IPS DF 4.7 (cell line): ENCODE data around the gene GOSR2.

Experiments used
- DNase-seq: peaks from one replicate; pipeline ENCODE4 v3.0.0-alpha.2; 2013; ENCODE audit warnings: low spot score; ENCODE audit errors: extremely low read depth

Gene GOSR2

GRCh38 chr17:46922804-46923635 is at the start of gene GOSR2:
GOSR2 (plus strand) TSS chr17:46923160; CDS start chr17:46923193, 33 bp downstream.
- no peak for DNase-seq

GRCh38 chr17:46873941-46874645 is 48.9 kb upstream of the GOSR2 start:
- DNase-seq, result no peak

GRCh38 chr17:46874906-46875305 is 48.1 kb upstream of the GOSR2 start:
- DNase-seq, result no peak

GRCh38 chr17:46875849-46876352 is 47.1 kb upstream of the GOSR2 start:
- no peak for DNase-seq

GRCh38 chr17:46876353-46876887 is 46.5 kb upstream of the GOSR2 start:
- no peak for DNase-seq

GRCh38 chr17:46876926-46877325 is 46.0 kb upstream of the GOSR2 start:
- DNase-seq, result no peak

DNA sequence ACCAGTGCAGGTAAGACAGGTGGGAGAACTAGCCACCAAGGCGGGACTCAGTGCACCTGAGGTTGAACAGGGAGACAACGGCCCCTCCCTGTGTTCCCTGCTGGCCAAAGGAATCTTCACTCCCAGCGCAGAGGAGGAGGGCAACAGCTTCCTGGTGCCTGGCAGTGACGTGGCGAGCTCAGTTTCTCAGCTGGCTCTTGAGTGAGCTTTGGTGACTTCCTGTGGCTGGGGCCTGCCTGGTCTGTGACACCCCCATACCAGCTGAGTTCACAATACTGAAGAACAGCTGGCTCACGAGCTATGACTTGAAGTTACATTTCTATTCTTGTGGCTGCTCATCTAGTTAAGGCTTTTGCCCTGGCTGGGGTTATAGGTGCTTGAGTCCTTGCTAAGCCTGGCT is 45.5 kb upstream of the GOSR2 start:
- no peak for DNase-seq

GRCh38 chr17:46878055-46878454 is 44.9 kb upstream of the GOSR2 start:
- no peak for DNase-seq

DNA sequence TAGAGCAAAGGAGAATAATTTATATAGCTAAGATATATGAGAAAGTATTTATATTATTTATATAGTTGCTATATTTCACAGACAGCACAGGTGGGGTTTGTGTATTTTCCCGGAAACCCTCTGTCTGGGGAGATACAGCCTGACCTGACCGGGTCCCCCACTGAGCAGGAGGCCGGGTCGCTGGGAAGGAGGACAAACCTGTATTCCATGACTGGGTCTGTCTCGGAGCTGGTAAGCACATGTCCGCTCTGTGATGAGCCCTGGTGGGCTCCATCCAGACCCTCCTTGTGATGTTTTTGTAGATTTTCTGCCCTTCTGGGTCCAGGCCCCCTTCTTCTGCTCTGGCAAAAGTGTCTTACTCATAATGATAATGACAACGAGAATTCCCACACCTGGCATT is 43.9 kb upstream of the GOSR2 start:
- no peak for DNase-seq

DNA sequence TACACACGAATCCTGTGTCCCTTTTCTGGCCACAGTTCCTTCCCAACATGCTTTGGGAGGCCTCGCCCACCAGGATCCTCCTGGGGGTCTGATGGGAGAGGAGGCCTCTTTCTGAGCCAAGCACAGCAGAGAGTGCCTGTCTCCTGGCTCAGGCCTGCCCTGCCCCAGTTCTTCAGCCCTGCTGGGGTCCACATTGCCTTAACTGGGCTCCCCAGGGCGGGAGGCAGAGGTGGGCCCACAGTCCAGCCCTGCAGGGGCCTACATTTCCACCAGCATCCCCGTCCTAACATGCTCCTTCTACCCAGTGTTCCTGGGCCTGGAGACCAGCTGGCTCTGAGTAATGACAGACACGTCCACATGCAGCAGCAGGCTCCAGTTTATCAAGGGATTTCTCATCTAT is 41.9 kb upstream of the GOSR2 start:
- no peak for DNase-seq

DNA sequence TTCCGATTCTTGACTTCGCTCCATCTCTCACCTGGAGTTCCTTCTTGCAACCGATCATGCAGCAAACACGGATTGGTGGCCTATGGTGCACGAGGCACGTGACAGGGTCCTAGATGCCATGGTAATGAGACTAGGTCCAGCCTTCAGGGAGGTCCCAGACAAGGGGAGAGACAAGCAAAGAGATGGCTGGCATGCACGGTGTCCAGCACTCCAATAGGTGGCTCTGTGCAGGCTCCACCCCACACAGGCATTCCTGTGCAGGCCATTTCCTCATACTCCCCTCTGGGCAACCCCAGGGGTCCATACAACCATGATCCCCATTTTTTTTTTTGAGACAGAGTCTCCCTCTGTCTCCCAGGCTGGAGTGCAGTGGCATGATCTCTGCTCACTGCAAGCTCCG is 40.3 kb upstream of the GOSR2 start:
- DNase-seq, result no peak

DNA sequence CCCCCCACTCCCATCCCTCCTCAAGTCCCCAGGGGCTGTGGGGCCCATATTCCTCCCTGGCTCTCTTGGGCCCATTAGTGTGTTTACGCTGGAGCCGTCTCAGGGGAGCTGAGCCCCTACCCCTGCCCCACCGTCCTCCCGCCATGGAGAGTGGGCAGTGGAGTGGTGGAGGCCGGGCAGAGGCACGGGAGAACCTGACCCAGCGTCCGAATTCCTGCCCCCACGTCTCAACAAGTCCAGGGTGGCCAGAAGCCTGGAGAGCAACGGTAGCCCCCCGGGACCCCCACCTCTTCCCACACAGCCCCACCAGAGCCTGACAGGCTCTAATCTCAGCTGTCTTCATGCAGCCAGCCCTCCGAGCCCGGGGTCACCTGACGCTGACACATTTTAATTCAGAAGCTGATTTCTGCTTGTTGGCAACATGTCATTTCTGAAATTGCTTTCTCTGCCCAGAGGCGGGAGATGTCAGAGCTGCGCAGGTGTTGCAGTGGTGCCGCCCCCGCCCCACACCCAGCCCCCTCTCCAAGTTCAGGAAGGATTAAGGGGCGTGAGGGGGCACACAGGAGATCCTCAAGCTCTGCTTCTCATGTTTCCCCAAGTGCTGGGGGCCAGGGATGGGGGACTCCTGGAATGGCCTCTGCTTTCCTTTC is 39.0 kb upstream of the GOSR2 start:
- DNase-seq, result no peak

DNA sequence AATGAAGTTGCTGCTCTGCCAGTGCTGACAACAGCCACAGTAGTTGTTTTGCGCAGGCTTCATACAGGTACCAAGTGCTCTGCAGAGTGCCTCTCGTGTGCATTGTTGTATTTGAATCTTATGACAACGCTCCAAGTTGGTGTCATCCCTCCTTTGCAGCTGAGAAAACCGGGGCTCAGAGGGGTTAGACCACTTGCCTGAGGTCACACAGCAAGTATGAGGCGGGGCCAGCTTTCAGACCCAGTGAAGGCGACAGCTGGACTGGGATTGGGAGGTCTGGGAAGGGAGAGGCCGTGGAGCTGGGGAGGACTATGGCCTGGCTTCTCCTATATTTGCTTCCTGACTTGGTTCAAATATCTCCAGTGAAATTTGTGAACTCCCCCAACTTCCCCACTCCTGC is 38.4 kb upstream of the GOSR2 start:
- no peak for DNase-seq

DNA sequence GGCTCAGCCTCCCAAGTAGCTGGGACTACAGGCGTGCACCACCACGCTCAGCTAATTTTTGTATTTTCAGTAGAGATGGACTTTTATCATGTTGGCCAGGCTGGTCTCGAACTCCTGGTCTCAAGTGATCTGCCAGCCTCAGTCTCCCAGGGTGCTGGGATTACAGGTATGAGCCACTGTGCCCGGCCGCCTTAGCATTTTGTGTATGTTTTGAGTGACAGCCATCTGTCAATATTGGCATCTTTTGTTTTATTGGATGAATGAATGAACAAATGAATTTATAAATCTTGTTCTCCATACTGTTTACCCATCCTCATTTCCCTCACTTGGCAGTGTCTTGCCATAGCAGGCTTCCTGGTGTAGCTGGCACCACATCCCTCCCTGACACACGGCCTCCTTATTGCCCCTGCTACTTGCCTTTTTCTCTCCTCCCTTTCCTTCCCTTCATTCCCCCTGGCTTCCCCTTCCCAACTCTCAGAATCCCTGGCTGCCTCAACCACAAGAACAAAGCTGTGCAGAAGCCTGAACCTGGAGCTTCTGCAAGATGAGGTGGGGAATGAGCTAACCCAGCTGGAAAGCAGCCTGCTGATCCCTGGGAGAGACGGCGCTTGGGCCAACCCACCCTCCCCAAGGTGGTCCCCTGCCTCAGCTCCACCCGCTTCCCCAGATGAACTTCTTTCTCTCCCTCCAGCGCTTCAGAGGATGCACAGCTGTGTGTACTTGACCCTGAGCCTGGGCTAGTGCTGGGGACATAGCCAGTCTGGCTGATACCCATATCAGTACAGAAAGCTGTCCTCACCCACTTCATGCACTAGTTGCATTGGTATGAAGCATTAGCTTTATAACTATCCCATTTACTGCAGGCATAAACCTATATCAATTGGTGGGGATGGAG is 37.3 kb upstream of the GOSR2 start:
- no peak for DNase-seq

DNA sequence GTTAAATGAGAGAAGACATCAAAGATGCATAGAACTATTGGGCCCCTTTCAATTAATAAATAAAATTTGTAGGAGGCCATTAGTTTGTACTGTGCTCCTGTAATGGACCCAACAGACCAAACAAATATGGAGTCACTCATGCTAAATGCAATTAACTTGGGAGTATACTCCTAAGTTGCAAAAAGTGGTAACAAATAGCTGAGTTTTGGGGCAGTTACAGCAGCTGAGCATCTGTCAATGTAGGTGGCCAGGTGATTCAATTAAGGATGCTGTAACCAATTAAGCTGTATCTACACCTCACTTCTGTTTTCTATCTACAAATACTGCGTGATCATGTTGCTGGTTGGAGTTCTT is 36.7 kb upstream of the GOSR2 start:
- DNase-seq, result no peak

- no peak for DNase-seq
Measured at GRCh38 chr17:46887717-46888116, 35.2 kb upstream of the GOSR2 start.

GRCh38 chr17:46888727-46889126 is 34.2 kb upstream of the GOSR2 start:
- DNase-seq, result no peak

GRCh38 chr17:46889519-46889918 is 33.4 kb upstream of the GOSR2 start:
- no peak for DNase-seq

- DNase-seq, result no peak
Measured at GRCh38 chr17:46889992-46890564, 32.9 kb upstream of the GOSR2 start.

DNA sequence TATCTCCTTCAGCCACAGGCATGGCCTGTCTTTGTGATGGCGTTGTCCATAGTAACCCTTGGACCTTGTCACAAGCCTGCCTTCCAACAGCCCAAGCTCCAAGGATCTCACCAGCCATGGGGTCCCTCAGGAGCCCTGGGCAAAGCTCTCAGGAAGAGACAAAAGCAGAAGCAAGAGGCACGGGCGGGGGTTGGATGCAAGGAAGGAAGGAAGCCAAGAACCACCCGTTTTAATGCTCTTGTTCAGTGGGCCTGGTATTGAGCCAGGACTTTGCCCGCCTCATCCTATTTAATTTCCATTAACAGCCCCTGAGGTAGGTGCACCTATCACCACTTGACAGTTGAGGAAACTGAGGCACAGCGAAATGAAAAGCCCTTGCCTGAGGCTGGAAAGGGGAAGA is 32.3 kb upstream of the GOSR2 start:
- DNase-seq, result no peak
